Activated CD4-positive, alpha-beta T cell treated with anti-CD3 and anti-CD28 coated beads for 48 hours (primary cell): ENCODE data around the gene RAB3IP.
A peak's percentile ranks its signal among the peaks of the same experiment; 100 is the strongest.
"Not testable (repeated sequence)": the region's sequence is repeated elsewhere in the genome, so short reads cannot be mapped to it uniquely, and the experiment has no call there.

Experiments used
- DNase-seq: peaks from one replicate; pipeline ENCODE4 v3.0.0-alpha.2; 2020

Gene RAB3IP

GRCh38 chr12:69758105-69758504 lies 19.4 kb downstream of the RAB3IP start:
- DNase-seq, result no peak

- DNase-seq, result not testable (repeated sequence)
Measured at GRCh38 chr12:69759581-69759980, 20.9 kb downstream of the RAB3IP start.

GRCh38 chr12:69765515-69765914 lies 26.9 kb downstream of the RAB3IP start:
- DNase-seq, result no peak

GRCh38 chr12:69766260-69766659 lies 27.6 kb downstream of the RAB3IP start:
- DNase-seq, result no peak

- peak; percentile 6 for DNase-seq
Measured at GRCh38 chr12:69779928-69780327, 41.3 kb downstream of the RAB3IP start.

GRCh38 chr12:69783365-69783764 lies 44.7 kb downstream of the RAB3IP start:
- no peak for DNase-seq

GRCh38 chr12:69789351-69789750 lies 50.7 kb downstream of the RAB3IP start:
- no peak for DNase-seq

- DNase-seq, result no peak
Measured at GRCh38 chr12:69792533-69792932, 53.9 kb downstream of the RAB3IP start.

- DNase-seq, result not testable (repeated sequence)
Measured at GRCh38 chr12:69807101-69807897, 68.6 kb downstream of the RAB3IP start.

- no peak for DNase-seq
Measured at GRCh38 chr12:69810870-69811498, 72.3 kb downstream of the RAB3IP start.

GRCh38 chr12:69816082-69816481 lies 77.4 kb downstream of the RAB3IP start:
- no peak for DNase-seq

GRCh38 chr12:69821032-69821455 lies 82.4 kb downstream of the RAB3IP start:
- DNase-seq, result no peak

GRCh38 chr12:69821456-69822159 lies 82.9 kb downstream of the RAB3IP start:
- DNase-seq, result no peak

GRCh38 chr12:69822201-69822860 lies 83.7 kb downstream of the RAB3IP start:
- DNase-seq, result no peak

GRCh38 chr12:69824028-69824427 lies 85.4 kb downstream of the RAB3IP start:
- no peak for DNase-seq

- DNase-seq, result no peak
Measured at GRCh38 chr12:69824966-69825560, 86.4 kb downstream of the RAB3IP start, which contains the start of gene MYRFL. MYRFL (plus strand) TSS chr12:69825227; CDS start chr12:69825518, 291 bp downstream.

GRCh38 chr12:69828897-69829296 lies 90.2 kb downstream of the RAB3IP start:
- no peak for DNase-seq

GRCh38 chr12:69833696-69834095 lies 95.0 kb downstream of the RAB3IP start:
- no peak for DNase-seq

GRCh38 chr12:69834147-69834546 lies 95.5 kb downstream of the RAB3IP start:
- no peak for DNase-seq

GRCh38 chr12:69834576-69834975 lies 95.9 kb downstream of the RAB3IP start:
- DNase-seq, result no peak

GRCh38 chr12:69835081-69835480 lies 96.4 kb downstream of the RAB3IP start:
- no peak for DNase-seq

GRCh38 chr12:69836015-69836414 lies 97.4 kb downstream of the RAB3IP start:
- DNase-seq, result no peak

- no peak for DNase-seq
Measured at GRCh38 chr12:69837191-69837590, 98.5 kb downstream of the RAB3IP start.
